ENCODE results near the gene RBM12.

Gene RBM12

DNA sequence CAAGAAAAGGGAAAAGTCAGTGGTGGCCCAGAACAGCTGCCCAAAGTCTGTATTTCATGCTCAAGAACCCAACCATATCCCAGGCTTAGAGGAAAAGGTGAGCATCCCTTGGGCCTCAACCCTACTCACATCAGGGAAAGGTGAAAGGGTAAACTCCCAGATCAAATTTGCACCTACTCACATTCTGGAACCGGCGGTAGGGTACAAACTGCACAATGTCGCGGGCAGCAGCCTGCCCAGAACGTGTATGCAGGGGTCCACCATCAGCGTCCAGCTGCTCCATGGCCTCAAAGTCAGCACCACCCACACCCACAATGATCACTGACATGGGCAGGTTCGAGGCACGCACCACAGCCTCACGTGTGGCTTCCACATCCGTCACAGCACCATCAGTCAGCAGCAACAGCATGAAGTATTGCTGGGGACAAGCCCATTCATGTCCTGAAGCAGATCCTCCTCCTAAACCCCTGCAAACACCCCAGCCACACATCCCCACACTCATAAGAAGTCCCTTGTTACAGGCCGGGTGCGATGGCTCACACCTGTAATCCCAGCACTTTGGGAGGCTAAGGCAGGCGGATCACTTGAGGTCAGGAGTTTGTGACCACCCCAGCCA, 38.2 kb downstream of the RBM12 start:
- H3K36me3 ChIP-seq (ENCODE audit: control insufficient read depth in 2 of 2, insufficient read depth in 1 of 2, low read length in 2 of 2), result peaks cover 24 to 64% of the 10 kb centered on the region in 2 experiments
- H3K9me3 ChIP-seq (ENCODE audit: control insufficient read depth, insufficient read depth, low read depth, low read length), result no peaks in the 10 kb centered on the region
- TF ChIP-seq, protein P1, sequence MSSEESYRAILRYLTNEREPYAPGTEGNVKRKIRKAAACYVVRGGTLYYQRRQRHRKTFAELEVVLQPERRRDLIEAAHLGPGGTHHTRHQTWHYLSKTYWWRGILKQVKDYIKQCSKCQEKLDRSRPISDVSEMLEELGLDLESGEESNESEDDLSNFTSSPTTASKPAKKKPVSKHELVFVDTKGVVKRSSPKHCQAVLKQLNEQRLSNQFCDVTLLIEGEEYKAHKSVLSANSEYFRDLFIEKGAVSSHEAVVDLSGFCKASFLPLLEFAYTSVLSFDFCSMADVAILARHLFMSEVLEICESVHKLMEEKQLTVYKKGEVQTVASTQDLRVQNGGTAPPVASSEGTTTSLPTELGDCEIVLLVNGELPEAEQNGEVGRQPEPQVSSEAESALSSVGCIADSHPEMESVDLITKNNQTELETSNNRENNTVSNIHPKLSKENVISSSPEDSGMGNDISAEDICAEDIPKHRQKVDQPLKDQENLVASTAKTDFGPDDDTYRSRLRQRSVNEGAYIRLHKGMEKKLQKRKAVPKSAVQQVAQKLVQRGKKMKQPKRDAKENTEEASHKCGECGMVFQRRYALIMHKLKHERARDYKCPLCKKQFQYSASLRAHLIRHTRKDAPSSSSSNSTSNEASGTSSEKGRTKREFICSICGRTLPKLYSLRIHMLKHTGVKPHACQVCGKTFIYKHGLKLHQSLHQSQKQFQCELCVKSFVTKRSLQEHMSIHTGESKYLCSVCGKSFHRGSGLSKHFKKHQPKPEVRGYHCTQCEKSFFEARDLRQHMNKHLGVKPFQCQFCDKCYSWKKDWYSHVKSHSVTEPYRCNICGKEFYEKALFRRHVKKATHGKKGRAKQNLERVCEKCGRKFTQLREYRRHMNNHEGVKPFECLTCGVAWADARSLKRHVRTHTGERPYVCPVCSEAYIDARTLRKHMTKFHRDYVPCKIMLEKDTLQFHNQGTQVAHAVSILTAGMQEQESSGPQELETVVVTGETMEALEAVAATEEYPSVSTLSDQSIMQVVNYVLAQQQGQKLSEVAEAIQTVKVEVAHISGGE (tag by site-specific recombination; conservative IDR thresholded peaks at IDR 0.05; ENCODE audit: low read depth), result no peak
- TF ChIP-seq ZBTB17 (tag by site-specific recombination; IDR thresholded peaks at IDR 0.05) (no peak), ZNF658 (tag by site-specific recombination; IDR thresholded peaks at IDR 0.05) (no peak), SCRT2 (tag by site-specific recombination; IDR thresholded peaks at IDR 0.05) (peak; percentile 39; the same call in 1 of the 2 replicates)
- TF ChIP-seq, protein P2, sequence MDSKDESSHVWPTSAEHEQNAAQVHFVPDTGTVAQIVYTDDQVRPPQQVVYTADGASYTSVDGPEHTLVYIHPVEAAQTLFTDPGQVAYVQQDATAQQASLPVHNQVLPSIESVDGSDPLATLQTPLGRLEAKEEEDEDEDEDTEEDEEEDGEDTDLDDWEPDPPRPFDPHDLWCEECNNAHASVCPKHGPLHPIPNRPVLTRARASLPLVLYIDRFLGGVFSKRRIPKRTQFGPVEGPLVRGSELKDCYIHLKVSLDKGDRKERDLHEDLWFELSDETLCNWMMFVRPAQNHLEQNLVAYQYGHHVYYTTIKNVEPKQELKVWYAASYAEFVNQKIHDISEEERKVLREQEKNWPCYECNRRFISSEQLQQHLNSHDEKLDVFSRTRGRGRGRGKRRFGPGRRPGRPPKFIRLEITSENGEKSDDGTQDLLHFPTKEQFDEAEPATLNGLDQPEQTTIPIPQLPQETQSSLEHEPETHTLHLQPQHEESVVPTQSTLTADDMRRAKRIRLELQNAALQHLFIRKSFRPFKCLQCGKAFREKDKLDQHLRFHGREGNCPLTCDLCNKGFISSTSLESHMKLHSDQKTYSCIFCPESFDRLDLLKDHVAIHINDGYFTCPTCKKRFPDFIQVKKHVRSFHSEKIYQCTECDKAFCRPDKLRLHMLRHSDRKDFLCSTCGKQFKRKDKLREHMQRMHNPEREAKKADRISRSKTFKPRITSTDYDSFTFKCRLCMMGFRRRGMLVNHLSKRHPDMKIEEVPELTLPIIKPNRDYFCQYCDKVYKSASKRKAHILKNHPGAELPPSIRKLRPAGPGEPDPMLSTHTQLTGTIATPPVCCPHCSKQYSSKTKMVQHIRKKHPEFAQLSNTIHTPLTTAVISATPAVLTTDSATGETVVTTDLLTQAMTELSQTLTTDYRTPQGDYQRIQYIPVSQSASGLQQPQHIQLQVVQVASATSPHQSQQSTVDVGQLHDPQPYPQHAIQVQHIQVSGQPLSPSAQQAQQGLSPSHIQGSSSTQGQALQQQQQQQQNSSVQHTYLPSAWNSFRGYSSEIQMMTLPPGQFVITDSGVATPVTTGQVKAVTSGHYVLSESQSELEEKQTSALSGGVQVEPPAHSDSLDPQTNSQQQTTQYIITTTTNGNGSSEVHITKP (tag by site-specific recombination; IDR thresholded peaks at IDR 0.05), result no peak
- H3K27ac ChIP-seq (ENCODE audit: extremely low read depth, low read depth, low read length), result no peak overlapping the region
- H3K4me1 ChIP-seq (ENCODE audit: control insufficient read depth, insufficient read depth, low read length), result no peaks in the 10 kb centered on the region
- H3K4me3 ChIP-seq (ENCODE audit: low read depth, low read length), result no peak overlapping the region
- ChIA-PET CTCF (interaction anchor here (0.8 kb wide), 1 partner anchor 116 kb away, joined by 3 read pairs; no protein-coding TSS in a partner anchor), POLR2A (interaction anchor here (0.7 kb wide), 1 partner anchor 60 kb away, joined by 6 read pairs; no protein-coding TSS in a partner anchor)

DNA sequence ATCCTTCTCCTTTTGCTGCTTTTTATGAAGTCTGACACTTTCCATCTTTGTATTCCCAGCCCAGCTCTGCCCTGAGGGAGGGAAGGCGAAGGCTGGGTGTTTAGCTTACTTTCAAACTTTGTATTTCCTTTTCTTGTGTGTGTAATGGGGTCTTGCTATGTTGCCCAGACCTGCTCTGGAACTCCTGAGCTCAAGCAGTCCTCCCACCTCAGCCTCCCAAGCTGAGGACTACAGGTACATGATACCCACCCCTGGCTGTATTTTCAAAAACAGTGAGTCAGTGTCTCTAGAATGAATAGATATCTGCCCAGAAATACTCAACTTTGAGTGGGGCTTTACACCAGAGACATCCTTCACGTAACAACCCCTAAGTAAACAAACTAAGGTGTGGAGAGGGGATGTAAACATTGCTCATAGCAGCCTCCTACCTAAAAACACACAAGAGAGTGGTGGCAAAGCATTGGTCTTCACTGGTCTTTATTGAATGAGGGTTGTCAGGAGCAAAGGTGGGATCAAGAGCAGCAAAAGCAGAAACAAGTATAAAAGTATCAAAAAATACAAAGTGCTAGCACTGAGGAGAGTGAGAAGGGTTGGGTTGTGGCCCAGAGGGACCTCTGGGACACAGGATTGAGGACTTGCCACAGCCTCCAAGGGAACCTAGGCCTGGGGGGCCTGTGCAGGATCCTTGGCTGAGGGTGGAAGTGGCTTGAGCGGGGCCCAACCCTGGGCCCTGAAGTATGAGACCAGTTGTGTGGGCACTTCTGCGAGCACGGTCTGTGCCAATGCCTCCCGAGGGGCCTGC, 38.9 kb downstream of the RBM12 start:
- no peak overlapping the region for H3K4me3 ChIP-seq (ENCODE audit: low read depth, low read length)
- no peaks in the 10 kb centered on the region for H3K9me3 ChIP-seq (ENCODE audit: control insufficient read depth, insufficient read depth, low read depth, low read length)
- no peak overlapping the region for H3K27ac ChIP-seq (ENCODE audit: extremely low read depth, low read depth, low read length)
- no peaks in the 10 kb centered on the region for H3K4me1 ChIP-seq (ENCODE audit: control insufficient read depth, insufficient read depth, low read length)
- ChIA-PET CTCF (interaction anchor here (0.6 kb wide), 1 partner anchor 529 kb away, joined by 4 read pairs; no protein-coding TSS in a partner anchor), POLR2A (no interaction called here)
- TF ChIP-seq ZNF571 (tag by site-specific recombination; IDR thresholded peaks at IDR 0.05), result no peak
- TF ChIP-seq SCRT1 (tag by site-specific recombination; IDR thresholded peaks at IDR 0.05; ENCODE audit: borderline replicate concordance), result no peak
- TF ChIP-seq ZNF514 (tag by site-specific recombination; IDR thresholded peaks at IDR 0.05), result no peak
- TF ChIP-seq, protein P3, sequence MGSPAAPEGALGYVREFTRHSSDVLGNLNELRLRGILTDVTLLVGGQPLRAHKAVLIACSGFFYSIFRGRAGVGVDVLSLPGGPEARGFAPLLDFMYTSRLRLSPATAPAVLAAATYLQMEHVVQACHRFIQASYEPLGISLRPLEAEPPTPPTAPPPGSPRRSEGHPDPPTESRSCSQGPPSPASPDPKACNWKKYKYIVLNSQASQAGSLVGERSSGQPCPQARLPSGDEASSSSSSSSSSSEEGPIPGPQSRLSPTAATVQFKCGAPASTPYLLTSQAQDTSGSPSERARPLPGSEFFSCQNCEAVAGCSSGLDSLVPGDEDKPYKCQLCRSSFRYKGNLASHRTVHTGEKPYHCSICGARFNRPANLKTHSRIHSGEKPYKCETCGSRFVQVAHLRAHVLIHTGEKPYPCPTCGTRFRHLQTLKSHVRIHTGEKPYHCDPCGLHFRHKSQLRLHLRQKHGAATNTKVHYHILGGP (tag by site-specific recombination; IDR thresholded peaks at IDR 0.05), result no peak
- no peak for TF ChIP-seq BCL11B (tag by site-specific recombination; IDR thresholded peaks at IDR 0.05; ENCODE audit: low read depth)
- no peak for TF ChIP-seq ZBTB7A (tag by site-specific recombination; IDR thresholded peaks at IDR 0.05; ENCODE audit: low read depth)
- no peak for TF ChIP-seq ZNF776 (tag by site-specific recombination; IDR thresholded peaks at IDR 0.05; ENCODE audit: borderline replicate concordance)
- TF ChIP-seq ZNF768 (tag by site-specific recombination; IDR thresholded peaks at IDR 0.05), result no peak
- no peak for TF ChIP-seq TCF7L2 (IDR thresholded peaks at IDR 0.05; ENCODE audit: borderline replicate concordance, low read depth, low read length)
- no peak for TF ChIP-seq ZNF292 (tag by site-specific recombination; IDR thresholded peaks at IDR 0.05; ENCODE audit: borderline replicate concordance, low read depth)
- no peak for TF ChIP-seq ZNF473 (tag by site-specific recombination; IDR thresholded peaks at IDR 0.05)
- TF ChIP-seq, protein P1 (tag by site-specific recombination; conservative IDR thresholded peaks at IDR 0.05; ENCODE audit: low read depth), result no peak
- TF ChIP-seq ZBTB20 (tag by site-specific recombination; IDR thresholded peaks at IDR 0.05), result no peak
- TF ChIP-seq ZNF837 (tag by site-specific recombination; IDR thresholded peaks at IDR 0.05), result no peak
- TF ChIP-seq HOXA7 (CRISPR knock-in tag; IDR thresholded peaks at IDR 0.05; ENCODE audit: borderline replicate concordance), result no peak
- H3K36me3 ChIP-seq (ENCODE audit: control insufficient read depth in 2 of 2, insufficient read depth in 1 of 2, low read length in 2 of 2), result peaks cover 24 to 64% of the 10 kb centered on the region in 2 experiments

Measured in HEK293 (cell line).